K562 (cell line): Measurements from ENCODE around the gene TSTD1. TPM values are rescaled to one million over a fixed set of nuclear protein-coding genes. Genes with fewer than 3 reads are reported as not detected.

Source experiments
- ATAC-seq: fragments of 200-7000 bp; cut with Tn5 transposase; 3 replicates; pipeline ENCODE4 v1.9.1; 2020; ENCODE audit warnings: moderate library complexity
- BruUV-seq: library from RNA; stranded (reverse); fragments of 400-500 nt; replicated peaks from 2 replicates; lab custom pipeline; 2021; lab: Mats Ljungman, UMichigan
- CTCF ChIA-PET: fragments of 300-600 bp; formaldehyde crosslinking; extraction: SDS; loops from one replicate; lab custom pipeline; 2021; ENCODE audit warnings: low intra/inter-chr PET ratio; lab: Yijun Ruan, JAX
- POLR2A ChIA-PET: fragments of 300-600, 350-650 bp; sonication (Branson Sonifier 250); formaldehyde crosslinking; extraction: SDS; loops from one replicate; lab custom pipeline; 2021; ENCODE audit warnings: antibody characterized with exemption, inconsistent platforms; lab: Yijun Ruan, JAX
- DNase-seq, 4 experiments: peaks; one replicate each; pipeline versions ENCODE4 v3.0.0 to v3.0.0-alpha.2; 2011 to 2018; ENCODE audit warnings: low spot score in 3 of 4, mixed read lengths in 3 of 4; ENCODE audit errors: extremely low read depth in 1 of 4
- FAIRE-seq: peaks from 2 replicates; lab custom pipeline; 2011; peaks lifted over from hg19 to GRCh38; lab: Jason Lieb, UNC
- H2AFZ ChIP-seq: 2 replicates; pipeline ENCODE4 v1.6.0; 2011; ENCODE audit warnings: low read depth, low read length, control low read depth, inconsistent platforms
- H3K27ac ChIP-seq: fragments of 200-600 bp; 3 replicates; pipeline ENCODE4 v1.8.0; 2011; ENCODE audit warnings: low read depth, mild to moderate bottlenecking, control low read depth, inconsistent platforms, low read length, moderate library complexity, mixed read lengths; ENCODE audit errors: extremely low read depth
- H3K27me3 ChIP-seq, 2 experiments: fragments of 300-600 bp in 1 of 2; 2 replicates in 1 of 2; 3 replicates in 1 of 2; pipeline versions ENCODE4 v1.6.0 to v1.8.0; 2011; ENCODE audit warnings: inconsistent platforms in 2 of 2, low read length in 2 of 2, mild to moderate bottlenecking in 1 of 2, mixed read lengths in 1 of 2, moderate library complexity in 1 of 2; ENCODE audit not compliant: control insufficient read depth in 2 of 2, insufficient read depth in 2 of 2
- H3K36me3 ChIP-seq: fragments of 300-600 bp; 3 replicates; pipeline ENCODE4 v1.8.0; 2011; ENCODE audit warnings: mild to moderate bottlenecking, low read length, inconsistent platforms; ENCODE audit not compliant: control insufficient read depth, insufficient read depth
- H3K4me1 ChIP-seq, 2 experiments: fragments of 200-600 bp in 1 of 2; replicated peaks in 1 of 2; 2 replicates in 1 of 2; 3 replicates in 1 of 2; pipeline versions ENCODE4 v1.5.1 to v1.8.0; 2011; ENCODE audit warnings: inconsistent platforms in 2 of 2, low read length in 2 of 2, mild to moderate bottlenecking in 1 of 2, mixed read lengths in 1 of 2, moderate library complexity in 1 of 2; ENCODE audit not compliant: control insufficient read depth in 2 of 2, insufficient read depth in 2 of 2
- H3K4me2 ChIP-seq: 2 replicates; pipeline ENCODE4 v1.6.1; 2011; ENCODE audit warnings: low read length, control low read depth, inconsistent platforms, mixed read lengths; ENCODE audit not compliant: insufficient read depth
- H3K4me3 ChIP-seq: fragments of 200-600 bp; sonication (generic), shearing (Covaris generic); 2 replicates; pipeline ENCODE4 v1.5.1; 2016; ENCODE audit warnings: control low read depth, inconsistent platforms
- H3K79me2 ChIP-seq: fragments of 200-600 bp; 3 replicates; pipeline ENCODE4 v1.8.0; 2011; ENCODE audit warnings: low read length, inconsistent platforms; ENCODE audit not compliant: control insufficient read depth, insufficient read depth
- H3K9ac ChIP-seq, 2 experiments: 2 replicates each; pipeline versions ENCODE4 v1.6.0 to v1.6.1; 2011; ENCODE audit warnings: low read depth in 2 of 2, low read length in 2 of 2, control low read depth in 1 of 2, inconsistent platforms in 1 of 2, mild to moderate bottlenecking in 1 of 2, mixed read lengths in 1 of 2; ENCODE audit not compliant: insufficient read depth in 1 of 2
- H3K9me1 ChIP-seq: one replicate; pipeline ENCODE4 v1.6.0; 2011; ENCODE audit warnings: inconsistent platforms, mild to moderate bottlenecking, low read length, moderate library complexity; ENCODE audit not compliant: control insufficient read depth, insufficient read depth
- H3K9me3 ChIP-seq: replicated peaks from 2 replicates; pipeline ENCODE4 v1.5.1; 2011; ENCODE audit warnings: low read depth, low read length, inconsistent platforms; ENCODE audit not compliant: control insufficient read depth, insufficient read depth
- H4K20me1 ChIP-seq: replicated peaks from 2 replicates; pipeline ENCODE4 v1.6.1; 2011; ENCODE audit warnings: low read length, inconsistent platforms, mixed read lengths; ENCODE audit not compliant: control insufficient read depth, insufficient read depth
- GATA2 ChIP-seq: sonication (generic); formaldehyde crosslinking; IDR thresholded peaks from 2 replicates; pipeline ENCODE4 v1.4.0; 2020; ENCODE audit warnings: mild to moderate bottlenecking, missing genetic modification reagents
- KDM1A ChIP-seq, 2 experiments: fragments of 450-650 bp; IDR thresholded peaks; 2 replicates each; pipeline ENCODE4 v1.6.1; 2016; ENCODE audit warnings: mild to moderate bottlenecking in 2 of 2
- MED1 ChIP-seq: sonication (generic); formaldehyde crosslinking; IDR thresholded peaks from 2 replicates; pipeline ENCODE4 v1.8.1; 2023; ENCODE audit warnings: missing genetic modification reagents, borderline replicate concordance
- MEIS2 ChIP-seq: fragments of 450-650 bp; IDR thresholded peaks from 2 replicates; pipeline ENCODE4 v1.6.1; 2014; ENCODE audit warnings: mild to moderate bottlenecking; ENCODE audit not compliant: partially characterized antibody
- MYC ChIP-seq, 2 experiments: fragments of 250-450 bp in 1 of 2; sonication (Bioruptor Pico) in 1 of 2; IDR thresholded peaks; 2 replicates each; pipeline versions ENCODE4 v1.5.1 to v1.6.1; 2012 to 2021; ENCODE audit warnings: low read depth in 2 of 2, borderline replicate concordance in 1 of 2, improper control_type of control experiment in 1 of 2, low read length in 1 of 2, mild to moderate bottlenecking in 1 of 2, moderate library complexity in 1 of 2
- PBX2 ChIP-seq, 2 experiments: IDR thresholded peaks in 1 of 2; conservative IDR thresholded peaks in 1 of 2; 2 replicates each; pipeline ENCODE4 v1.6.1; 2016; ENCODE audit warnings: low read depth in 2 of 2, mild to moderate bottlenecking in 1 of 2, missing compliant biosample characterization in 1 of 2, missing genetic modification characterization in 1 of 2, moderate library complexity in 1 of 2
- PKNOX1 ChIP-seq: fragments of 450-650 bp; IDR thresholded peaks from 2 replicates; pipeline ENCODE4 v1.6.1; 2016
- RAD21 ChIP-seq, 2 experiments: fragments of 250-450 bp in 1 of 2; fragments of 450-650 bp in 1 of 2; sonication (Bioruptor Pico) in 1 of 2; formaldehyde crosslinking in 1 of 2; IDR thresholded peaks in 1 of 2; conservative IDR thresholded peaks in 1 of 2; 2 replicates each; pipeline versions ENCODE4 v1.4.0 to v1.8.0; 2020 to 2022; ENCODE audit warnings: mild to moderate bottlenecking in 2 of 2, moderate library complexity in 1 of 2
- RFX5 ChIP-seq: IDR thresholded peaks from 2 replicates; pipeline ENCODE4 v1.6.1; 2011; ENCODE audit warnings: low read depth, mild to moderate bottlenecking, improper control_type of control experiment, low read length
- SMARCA5 ChIP-seq: fragments of 450-650 bp; IDR thresholded peaks from 2 replicates; pipeline ENCODE4 v1.6.1; 2016
- ZNF124 ChIP-seq: sonication (generic); formaldehyde crosslinking; IDR thresholded peaks from 2 replicates; pipeline ENCODE4 v1.8.1; 2022; ENCODE audit warnings: missing genetic modification reagents
- ZNF282 ChIP-seq: sonication (generic); formaldehyde crosslinking; IDR thresholded peaks from 2 replicates; pipeline ENCODE4 v1.8.1; 2023; ENCODE audit warnings: missing genetic modification reagents
- ZNF398 ChIP-seq: fragments of 250-450 bp; sonication (Bioruptor Pico); IDR thresholded peaks from 2 replicates; pipeline ENCODE4 v1.8.0; 2021; ENCODE audit warnings: moderate library complexity, mild to moderate bottlenecking, inconsistent platforms
- ZNF584 ChIP-seq: fragments of 200-800 bp; sonication (Bioruptor generic); IDR thresholded peaks from 2 replicates; pipeline ENCODE4 v1.6.1; 2016; ENCODE audit warnings: low read depth, mild to moderate bottlenecking, missing genetic modification characterization, missing compliant biosample characterization
- ZNF695 ChIP-seq: fragments of 450-650 bp; formaldehyde crosslinking; IDR thresholded peaks from 2 replicates; pipeline ENCODE4 v1.4.0; 2020; ENCODE audit warnings: mild to moderate bottlenecking, moderate library complexity
- WGBS: fragments of 100-300 bp; shearing (Covaris generic); methylation state at CpG from one replicate; pipeline ENCODE4 v1.1.6; 2016; ENCODE audit warnings: low coverage, mixed read lengths; ENCODE audit not compliant: insufficient coverage; ENCODE audit errors: missing lambda C conversion rate; 5-methylcytosine and 5-hydroxymethylcytosine counted together
- in situ Hi-C: fragments of 300-500 bp; cut with MboI; formaldehyde crosslinking; loops from 4 replicates; pipeline ENCODE4 v1.15.0; 2018; ENCODE audit warnings: inconsistent platforms, mixed read lengths
- intact Hi-C: fragments of 100-400 bp; cut with micrococcal nuclease; formaldehyde crosslinking; loops from 2 replicates; pipeline ENCODE4 v1.14.2; 2022
- polyA plus RNA-seq, 8 experiments: library from polyadenylated mRNA; depleted of rRNA in 4 of 8; stranded (reverse) in 5 of 8; unstranded in 3 of 8; fragments of >200 nt; fragmentation: Nextera tagmentation in 2 of 8; fragmentation: Illumina TruSeq in 1 of 8; extraction: Ambion mirVana in 2 of 8; extraction: Trizol in 1 of 8; gene quantifications; 2 replicates each; pipeline versions ENCODE4 v1.2.1 to v1.2.3, GENCODE V29; 2011 to 2014; ENCODE audit warnings: inconsistent platforms in 1 of 8, missing spikeins in 1 of 8
- total RNA-seq, 7 experiments: library from RNA; depleted of rRNA in 6 of 7; stranded (reverse); fragments of >200 nt in 6 of 7; fragmentation: Illumina TruSeq in 2 of 7; extraction: Trizol in 2 of 7; gene quantifications; 2 replicates each; pipeline versions ENCODE4 v1.2.1 to v1.2.3, GENCODE V29; 2011 to 2021; ENCODE audit warnings: low replicate concordance in 1 of 7

TSTD1 gene
- total and polyA plus RNA-seq, 9 of the 15 experiments (the other 6 are each of a cell fraction or from before 2014, with no cell fraction given): 0.23 to 0.53 TPM; not detected in 7

GRCh38 chr1:161066694-161067093 is 27.9 kb upstream of the TSTD1 start:
- POLR2A ChIA-PET: interaction anchor here (0.5 to 3.3 kb wide), 3 partner anchors 12 to 46 kb away, joined by 3 to 19 read pairs (median 4); partner anchors contain the start of genes F11R and USF1
- BruUV-seq: no TSS peak

More at GRCh38 chr1:161066694-161067093, 27.9 kb upstream of the TSTD1 start:
- 3% methylated on average over 3 of the region's 3 CpGs for WGBS
- Histone ChIP-seq H4K20me1 (no peaks in the 10 kb centered on the region), H3K79me2 (no peaks in the 10 kb centered on the region), H3K36me3 (no peaks in the 10 kb centered on the region), H3K27me3 (no peaks in the 10 kb centered on the region; a peak in 1 of 5 replicates), H3K9me1 (no peaks in the 10 kb centered on the region), H3K9ac (peak overlapping the region in 1 of 2 experiments; percentile 17; a peak in 1 of 4 replicates), H2AFZ (0 out of 2 replicates have a peak overlapping the region, but pooled peaks have one; percentile 33), H3K4me1 (peaks cover 7 to 18% of the 10 kb centered on the region in 2 experiments; a peak in 4 of 5 replicates), H3K9me3 (no peaks in the 10 kb centered on the region), H3K27ac (no peak overlapping the region), H3K4me2 (no peak overlapping the region), H3K4me3 (no peak overlapping the region)
- ATAC-seq (no peak; the same call in 2 of the 3 replicates), DNase-seq (no peak), FAIRE-seq (no peak)
- intact Hi-C loops (no loop called here), in situ Hi-C loops (no loop called here)
- no peak for TF ChIP-seq PBX2 (CRISPR knock-in tag; IDR thresholded peaks at IDR 0.05; ENCODE audit: low read depth)
- 0 out of 2 replicates have a peak, but pooled peaks have one; percentile 17 for TF ChIP-seq PBX2 (tag; conservative IDR thresholded peaks at IDR 0.05; ENCODE audit: low read depth)
- no peak for TF ChIP-seq KDM1A (IDR thresholded peaks at IDR 0.05)
- TF ChIP-seq ZNF584 (CRISPR knock-in tag): no peak
- no peak for TF ChIP-seq RFX5
- no peak for TF ChIP-seq RAD21 (CRISPR knock-in tag; conservative IDR thresholded peaks at IDR 0.05 in 1 of 2, IDR thresholded peaks at IDR 0.05 in 1 of 2)
- no peak for TF ChIP-seq ZNF124 (CRISPR knock-in tag)
- TF ChIP-seq SMARCA5: no peak
- no peak for TF ChIP-seq MED1 (CRISPR knock-in tag)
- no peak for TF ChIP-seq GATA2
- peak; percentile 43 for TF ChIP-seq MEIS2
- no peak for TF ChIP-seq ZNF282 (CRISPR knock-in tag)
- peak; percentile 32; the same call in 1 of the 2 replicates for TF ChIP-seq PKNOX1
- TF ChIP-seq ZNF695: no peak
- TF ChIP-seq MYC (IDR thresholded peaks at IDR 0.05; ENCODE audit: low read depth, low read length): no peak
- TF ChIP-seq MYC (CRISPR knock-in tag; IDR thresholded peaks at IDR 0.05; ENCODE audit: borderline replicate concordance, low read depth): no peak
- TF ChIP-seq ZNF398: no peak
- CTCF ChIA-PET: no interaction called here
